Neural cell (in vitro differentiated cells): ENCODE data around the gene LPP. TPM values are rescaled to one million over a fixed set of nuclear protein-coding genes. Genes with fewer than 3 reads are reported as not detected.

Experiments used
- H2AFZ ChIP-seq: fragments of 200-600, 300-800 bp; sonication (generic), shearing (Covaris generic); 2 replicates; pipeline ENCODE4 v1.6.0; 2014; ENCODE audit warnings: low read depth, mild to moderate bottlenecking, antibody characterized with exemption, low read length, moderate library complexity
- H3F3A ChIP-seq: fragments of 200-600 bp; shearing (Covaris generic); 2 replicates; pipeline ENCODE4 v1.6.1; 2016; ENCODE audit warnings: mild to moderate bottlenecking, moderate library complexity, mixed read lengths, antibody characterized with exemption, low read length; ENCODE audit not compliant: insufficient read depth, poor library complexity, severe bottlenecking
- H3K27ac ChIP-seq: fragments of 200-600, 300-800 bp; sonication (generic), shearing (Covaris generic); 2 replicates; pipeline ENCODE4 v1.5.1; 2014; ENCODE audit warnings: mild to moderate bottlenecking, low read length, moderate library complexity
- H3K27me3 ChIP-seq: fragments of 300-800, 200-600 bp; sonication (generic), shearing (Covaris generic); 2 replicates; pipeline ENCODE4 v1.6.0; 2014; ENCODE audit warnings: mild to moderate bottlenecking, low read depth, low read length, moderate library complexity; ENCODE audit not compliant: insufficient read depth
- H3K36me3 ChIP-seq: fragments of 300-800, 200-600 bp; sonication (generic), shearing (Covaris generic); 2 replicates; pipeline ENCODE4 v1.5.1; 2014; ENCODE audit warnings: mild to moderate bottlenecking, antibody characterized with exemption, low read length, moderate library complexity; ENCODE audit not compliant: insufficient read depth
- H3K4me2 ChIP-seq: fragments of 300-800, 200-600 bp; sonication (generic), shearing (Covaris generic); 2 replicates; pipeline ENCODE4 v1.6.0; 2014; ENCODE audit warnings: mild to moderate bottlenecking, low read length
- H3K4me3 ChIP-seq: fragments of 300-800, 200-600 bp; sonication (generic), shearing (Covaris generic); 2 replicates; pipeline ENCODE4 v1.5.1; 2014; ENCODE audit warnings: mild to moderate bottlenecking, low read length, moderate library complexity
- H3K79me2 ChIP-seq: fragments of 200-600 bp; shearing (Covaris generic); replicated peaks from 2 replicates; pipeline ENCODE4 v1.6.0; 2014; ENCODE audit warnings: mild to moderate bottlenecking, low read length, moderate library complexity; ENCODE audit not compliant: insufficient read depth
- H3K9ac ChIP-seq: fragments of 300-800, 200-600 bp; sonication (generic), shearing (Covaris generic); 2 replicates; pipeline ENCODE4 v1.6.1; 2016; ENCODE audit warnings: mild to moderate bottlenecking, low read length, mixed read lengths
- H3K9me2 ChIP-seq: fragments of 200-600 bp; shearing (Covaris generic); 2 replicates; pipeline ENCODE4 v1.6.1; 2016; ENCODE audit warnings: mild to moderate bottlenecking, low read length, mixed read lengths; ENCODE audit not compliant: insufficient read depth
- H3K9me3 ChIP-seq: fragments of 200-600, 300-800 bp; sonication (generic), shearing (Covaris generic); 2 replicates; pipeline ENCODE4 v1.6.1; 2016; ENCODE audit warnings: mild to moderate bottlenecking, mixed run types, low read length, moderate library complexity, mixed read lengths
- H4K20me1 ChIP-seq: fragments of 200-600 bp; shearing (Covaris generic); 2 replicates; pipeline ENCODE4 v1.6.1; 2016; ENCODE audit warnings: mild to moderate bottlenecking, mixed run types; ENCODE audit not compliant: insufficient read depth
- EP300 ChIP-seq: fragments of 450-650 bp; conservative IDR thresholded peaks from 2 replicates; pipeline ENCODE4 v1.6.1; 2014; ENCODE audit warnings: antibody characterized with exemption, mild to moderate bottlenecking, moderate library complexity; ENCODE audit not compliant: poor library complexity, severe bottlenecking
- EZH2 ChIP-seq: fragments of 200-600, 300-800 bp; shearing (Covaris generic), sonication (generic); IDR thresholded peaks from 2 replicates; pipeline ENCODE4 v1.6.1; 2014; ENCODE audit warnings: antibody characterized with exemption, low read length, borderline replicate concordance, mild to moderate bottlenecking; ENCODE audit not compliant: insufficient read depth, poor library complexity, severe bottlenecking
- MXI1 ChIP-seq: fragments of 450-650 bp; conservative IDR thresholded peaks from 2 replicates; pipeline ENCODE4 v1.6.1; 2014; ENCODE audit warnings: antibody characterized with exemption, mild to moderate bottlenecking; ENCODE audit not compliant: poor library complexity, severe bottlenecking
- POLR2AphosphoS5 ChIP-seq: IDR thresholded peaks from 2 replicates; pipeline ENCODE4 v1.6.1; 2012
- RAD21 ChIP-seq: fragments of 450-650 bp; conservative IDR thresholded peaks from 2 replicates; pipeline ENCODE4 v1.6.1; 2014; ENCODE audit warnings: antibody characterized with exemption, mild to moderate bottlenecking, moderate library complexity
- SMC3 ChIP-seq: fragments of 450-650 bp; conservative IDR thresholded peaks from 2 replicates; pipeline ENCODE4 v1.6.1; 2014; ENCODE audit warnings: antibody characterized with exemption, mild to moderate bottlenecking, moderate library complexity; ENCODE audit not compliant: poor library complexity
- TAF1 ChIP-seq: IDR thresholded peaks from 2 replicates; pipeline ENCODE4 v1.6.1; 2012; ENCODE audit warnings: low read depth
- polyA plus RNA-seq: library from polyadenylated mRNA; depleted of rRNA; stranded (reverse); fragments of >200 nt; gene quantifications from 2 replicates; pipeline ENCODE4 v1.2.3, GENCODE V29; 2014
- TF ChIP-seq, protein P1 (sequence below): fragments of 450-650 bp; IDR thresholded peaks from 2 replicates; pipeline ENCODE4 v1.5.1; 2014; ENCODE audit warnings: antibody characterized with exemption, mild to moderate bottlenecking, moderate library complexity; ENCODE audit not compliant: poor library complexity, severe bottlenecking
- TF ChIP-seq, protein P2 (sequence below): IDR thresholded peaks from 2 replicates; pipeline ENCODE4 v1.6.1; 2012; ENCODE audit warnings: borderline replicate concordance

The LPP gene
- polyA plus RNA-seq, 1 donor from 2014 or later, result 3.0 TPM

DNA sequence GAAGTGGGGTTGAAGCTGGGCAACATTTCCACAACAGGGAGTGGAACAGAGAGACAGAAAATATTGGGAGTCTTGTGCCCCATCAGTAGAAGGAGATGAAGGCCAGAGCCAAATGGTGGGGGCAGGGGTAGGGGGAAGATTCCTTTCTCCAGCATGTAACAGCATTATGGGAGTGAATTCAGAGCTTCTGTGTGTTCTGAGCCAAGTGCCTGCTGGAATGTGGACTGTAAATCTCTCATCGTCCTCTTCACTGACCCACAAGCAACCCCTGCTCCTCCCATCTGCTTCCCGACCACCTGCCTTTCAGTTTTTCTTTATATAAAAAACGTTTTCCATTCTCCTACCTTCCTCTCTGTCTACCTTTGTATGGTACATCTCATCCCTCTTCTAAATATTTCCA is 673.6 kb downstream of the LPP start:
- no peaks in the 10 kb centered on the region for H3K9me3 ChIP-seq
- H4K20me1 ChIP-seq, result no peaks in the 10 kb centered on the region
- H2AFZ ChIP-seq, result no peak overlapping the region
- H3K4me3 ChIP-seq, result no peak overlapping the region
- H3K4me2 ChIP-seq, result no peak overlapping the region
- no peaks in the 10 kb centered on the region for H3K9me2 ChIP-seq
- no peak overlapping the region for H3K27ac ChIP-seq
- no peak overlapping the region for H3K9ac ChIP-seq
- no peaks in the 10 kb centered on the region for H3K27me3 ChIP-seq
- H3K79me2 ChIP-seq, result no peaks in the 10 kb centered on the region
- no peaks in the 10 kb centered on the region for H3F3A ChIP-seq
- TF ChIP-seq TAF1 (no peak), MXI1 (no peak), EP300 (no peak), SMC3 (no peak), EZH2 (no peak), POLR2AphosphoS5 (no peak)
- TF ChIP-seq, protein P1, sequence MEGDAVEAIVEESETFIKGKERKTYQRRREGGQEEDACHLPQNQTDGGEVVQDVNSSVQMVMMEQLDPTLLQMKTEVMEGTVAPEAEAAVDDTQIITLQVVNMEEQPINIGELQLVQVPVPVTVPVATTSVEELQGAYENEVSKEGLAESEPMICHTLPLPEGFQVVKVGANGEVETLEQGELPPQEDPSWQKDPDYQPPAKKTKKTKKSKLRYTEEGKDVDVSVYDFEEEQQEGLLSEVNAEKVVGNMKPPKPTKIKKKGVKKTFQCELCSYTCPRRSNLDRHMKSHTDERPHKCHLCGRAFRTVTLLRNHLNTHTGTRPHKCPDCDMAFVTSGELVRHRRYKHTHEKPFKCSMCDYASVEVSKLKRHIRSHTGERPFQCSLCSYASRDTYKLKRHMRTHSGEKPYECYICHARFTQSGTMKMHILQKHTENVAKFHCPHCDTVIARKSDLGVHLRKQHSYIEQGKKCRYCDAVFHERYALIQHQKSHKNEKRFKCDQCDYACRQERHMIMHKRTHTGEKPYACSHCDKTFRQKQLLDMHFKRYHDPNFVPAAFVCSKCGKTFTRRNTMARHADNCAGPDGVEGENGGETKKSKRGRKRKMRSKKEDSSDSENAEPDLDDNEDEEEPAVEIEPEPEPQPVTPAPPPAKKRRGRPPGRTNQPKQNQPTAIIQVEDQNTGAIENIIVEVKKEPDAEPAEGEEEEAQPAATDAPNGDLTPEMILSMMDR, result no peak
- TF ChIP-seq, protein P2, sequence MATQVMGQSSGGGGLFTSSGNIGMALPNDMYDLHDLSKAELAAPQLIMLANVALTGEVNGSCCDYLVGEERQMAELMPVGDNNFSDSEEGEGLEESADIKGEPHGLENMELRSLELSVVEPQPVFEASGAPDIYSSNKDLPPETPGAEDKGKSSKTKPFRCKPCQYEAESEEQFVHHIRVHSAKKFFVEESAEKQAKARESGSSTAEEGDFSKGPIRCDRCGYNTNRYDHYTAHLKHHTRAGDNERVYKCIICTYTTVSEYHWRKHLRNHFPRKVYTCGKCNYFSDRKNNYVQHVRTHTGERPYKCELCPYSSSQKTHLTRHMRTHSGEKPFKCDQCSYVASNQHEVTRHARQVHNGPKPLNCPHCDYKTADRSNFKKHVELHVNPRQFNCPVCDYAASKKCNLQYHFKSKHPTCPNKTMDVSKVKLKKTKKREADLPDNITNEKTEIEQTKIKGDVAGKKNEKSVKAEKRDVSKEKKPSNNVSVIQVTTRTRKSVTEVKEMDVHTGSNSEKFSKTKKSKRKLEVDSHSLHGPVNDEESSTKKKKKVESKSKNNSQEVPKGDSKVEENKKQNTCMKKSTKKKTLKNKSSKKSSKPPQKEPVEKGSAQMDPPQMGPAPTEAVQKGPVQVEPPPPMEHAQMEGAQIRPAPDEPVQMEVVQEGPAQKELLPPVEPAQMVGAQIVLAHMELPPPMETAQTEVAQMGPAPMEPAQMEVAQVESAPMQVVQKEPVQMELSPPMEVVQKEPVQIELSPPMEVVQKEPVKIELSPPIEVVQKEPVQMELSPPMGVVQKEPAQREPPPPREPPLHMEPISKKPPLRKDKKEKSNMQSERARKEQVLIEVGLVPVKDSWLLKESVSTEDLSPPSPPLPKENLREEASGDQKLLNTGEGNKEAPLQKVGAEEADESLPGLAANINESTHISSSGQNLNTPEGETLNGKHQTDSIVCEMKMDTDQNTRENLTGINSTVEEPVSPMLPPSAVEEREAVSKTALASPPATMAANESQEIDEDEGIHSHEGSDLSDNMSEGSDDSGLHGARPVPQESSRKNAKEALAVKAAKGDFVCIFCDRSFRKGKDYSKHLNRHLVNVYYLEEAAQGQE, result no peak
- H3K36me3 ChIP-seq, result no peaks in the 10 kb centered on the region

DNA sequence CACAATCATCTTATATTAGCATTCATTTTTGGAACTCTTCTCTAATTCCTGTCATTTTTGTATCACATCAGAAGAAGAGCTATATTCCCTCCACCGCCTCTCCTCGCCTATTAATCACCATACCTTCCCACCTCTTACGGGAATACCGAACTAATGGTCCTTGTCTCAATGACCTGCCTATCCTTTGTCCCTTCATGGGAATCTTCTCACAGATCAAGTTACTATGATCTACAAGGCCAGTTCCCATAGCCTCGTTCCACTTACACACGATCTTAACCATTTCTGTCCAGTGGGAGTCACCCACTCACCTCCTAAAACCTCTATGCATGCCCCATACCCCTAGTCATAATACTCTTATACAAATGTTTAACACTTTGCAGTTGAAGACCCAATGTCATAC is 675.2 kb downstream of the LPP start:
- Histone ChIP-seq H2AFZ (no peak overlapping the region), H3K27me3 (no peaks in the 10 kb centered on the region), H3F3A (no peaks in the 10 kb centered on the region), H3K36me3 (no peaks in the 10 kb centered on the region), H3K4me3 (no peak overlapping the region), H3K79me2 (no peaks in the 10 kb centered on the region), H3K9me2 (no peaks in the 10 kb centered on the region), H3K4me2 (no peak overlapping the region), H4K20me1 (no peaks in the 10 kb centered on the region), H3K27ac (no peak overlapping the region), H3K9ac (no peak overlapping the region), H3K9me3 (no peaks in the 10 kb centered on the region)
- no peak for TF ChIP-seq RAD21
- TF ChIP-seq POLR2AphosphoS5, result no peak
- no peak for TF ChIP-seq EZH2
- no peak for TF ChIP-seq MXI1
- no peak for TF ChIP-seq EP300
- TF ChIP-seq, protein P1, result no peak
- TF ChIP-seq, protein P2, result no peak
- TF ChIP-seq SMC3, result no peak
- TF ChIP-seq TAF1, result no peak
